Upper lobe of left lung (tissue), 6 donors: Measurements from ENCODE around the gene SLC6A3. TPM values are rescaled to one million over a fixed set of nuclear protein-coding genes. Genes with fewer than 3 reads are reported as not detected.

Experiments
- ATAC-seq, 2 donors: fragments of 200-7000 bp; cut with Tn5 transposase; one replicate each; pipeline ENCODE4 v1.9.1; 2022; ENCODE audit warnings: mild to moderate bottlenecking in 2 of 2, moderate library complexity in 2 of 2; ENCODE audit not compliant: low FRiP score in 2 of 2
- DNase-seq, 2 donors: peaks; one replicate each; pipeline ENCODE4 v3.0.0-alpha.2; 2019 to 2020
- H3K27ac ChIP-seq, 4 donors: fragments of 200-600 bp; sonication (generic); one replicate each; pipeline ENCODE4 v1.5.1; 2016 to 2019
- H3K27me3 ChIP-seq, 4 donors: fragments of 200-600 bp; sonication (generic); one replicate each; pipeline ENCODE4 v1.5.1; 2017 to 2019
- H3K36me3 ChIP-seq, 4 donors: fragments of 200-600 bp; sonication (generic); one replicate each; pipeline ENCODE4 v1.5.1; 2016 to 2019
- H3K4me1 ChIP-seq, 4 donors: fragments of 200-600 bp; sonication (generic); one replicate each; pipeline ENCODE4 v1.5.1; 2018 to 2019
- H3K4me3 ChIP-seq, 4 donors: fragments of 200-600 bp; sonication (generic); one replicate each; pipeline ENCODE4 v1.5.1; 2017 to 2019; ENCODE audit warnings: mild to moderate bottlenecking in 2 of 4, moderate library complexity in 1 of 4
- H3K9me3 ChIP-seq, 4 donors: fragments of 200-600 bp; sonication (generic); one replicate each; pipeline ENCODE4 v1.5.1; 2018 to 2019
- CTCF ChIP-seq, 6 experiments: fragments of 450-650 bp in 4 of 6; fragments of 200-600 bp in 2 of 6; sonication (generic) in 2 of 6; IDR thresholded peaks; one replicate each; pipeline ENCODE4 v1.5.1; 2016 to 2019; ENCODE audit warnings: antibody characterized with exemption in 6 of 6
- EP300 ChIP-seq, 4 donors: sonication (generic); formaldehyde crosslinking; IDR thresholded peaks; one replicate each; pipeline ENCODE4 v1.5.1; 2017; ENCODE audit warnings: antibody characterized with exemption in 4 of 4, control low read depth in 2 of 4
- POLR2A ChIP-seq, 4 donors: fragments of 450-650 bp; IDR thresholded peaks; one replicate each; pipeline ENCODE4 v1.5.1; 2016 to 2017; ENCODE audit warnings: antibody characterized with exemption in 4 of 4, mild to moderate bottlenecking in 2 of 4
- POLR2AphosphoS5 ChIP-seq, 2 donors: sonication (generic); formaldehyde crosslinking; IDR thresholded peaks; one replicate each; pipeline ENCODE4 v1.5.1; 2017; ENCODE audit warnings: antibody characterized with exemption in 2 of 2
- WGBS, 2 donors: methylation state at CpG; one replicate each; pipeline ENCODE4 v1.1.5; 2017 to 2018; 5-methylcytosine and 5-hydroxymethylcytosine counted together
- total RNA-seq, 6 donors: library from RNA; depleted of rRNA in 4 of 6; stranded (reverse); fragments of >200 nt in 4 of 6; gene quantifications; one replicate each; pipeline versions ENCODE4 v1.1.0 to v1.2.1, GENCODE V29; 2016 to 2021
- donor health status: DM: no; HTN: no; CAD: no; lungs with moderate emphysema.
- donor health status: DM: no; HTN: yes; CAD: no; lungs with severe emphysema.

SLC6A3 gene
- total RNA-seq, 6 donors from 2014 or later, result 0.15 to 1.2 (median 0.36) TPM; not detected in 2

- Histone ChIP-seq H3K36me3 (no peaks in the 10 kb centered on the region), H3K4me3 (no peak overlapping the region), H3K27me3 (no peaks in the 10 kb centered on the region), H3K9me3 (no peaks in the 10 kb centered on the region), H3K27ac (no peak overlapping the region), H3K4me1 (no peaks in the 10 kb centered on the region)
- ATAC-seq (no peak), DNase-seq (no peak)
- TF ChIP-seq POLR2A (IDR thresholded peaks at IDR 0.05), result no peak
- TF ChIP-seq POLR2AphosphoS5 (IDR thresholded peaks at IDR 0.05), result no peak
- TF ChIP-seq EP300 (IDR thresholded peaks at IDR 0.05), result no peak
- no peak for TF ChIP-seq CTCF (IDR thresholded peaks at IDR 0.05)
- 66 to 77% methylated on average over 6 to 7 of the region's 7 CpGs for WGBS, 2 donors
Measured at GRCh38 chr5:1370006-1370405, 75.2 kb downstream of the SLC6A3 start.

DNA sequence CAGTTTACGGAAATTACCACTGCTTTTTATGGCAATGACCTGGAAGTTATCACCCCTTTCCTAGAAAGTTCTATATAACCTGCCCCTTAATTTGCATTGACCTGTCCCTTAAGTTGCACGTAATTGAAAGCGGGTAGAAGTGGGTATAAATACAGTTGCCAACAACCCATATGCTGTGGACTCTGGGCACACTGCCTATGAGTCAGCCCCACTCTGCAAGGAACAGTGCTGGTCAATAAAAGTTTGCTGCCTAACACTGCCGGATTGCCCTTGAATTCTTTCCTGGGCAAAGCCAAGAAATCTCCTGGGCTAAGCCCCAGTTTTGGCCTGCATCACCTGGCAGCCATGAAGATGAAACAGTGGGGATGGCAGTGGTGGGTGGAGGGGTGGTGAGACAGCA is 76.5 kb downstream of the SLC6A3 start:
- no peak overlapping the region for H3K4me3 ChIP-seq
- no peak for ATAC-seq
- H3K36me3 ChIP-seq, result no peaks in the 10 kb centered on the region
- 83 to 86% methylated on average over 4 of the region's 4 CpGs for WGBS, 2 donors
- no peaks in the 10 kb centered on the region for H3K27me3 ChIP-seq
- TF ChIP-seq POLR2AphosphoS5 (IDR thresholded peaks at IDR 0.05) (no peak), POLR2A (IDR thresholded peaks at IDR 0.05) (no peak), CTCF (IDR thresholded peaks at IDR 0.05) (no peak), EP300 (IDR thresholded peaks at IDR 0.05) (no peak)
- no peak for DNase-seq
- no peaks in the 10 kb centered on the region for H3K4me1 ChIP-seq
- no peaks in the 10 kb centered on the region for H3K9me3 ChIP-seq
- H3K27ac ChIP-seq, result no peak overlapping the region

DNA sequence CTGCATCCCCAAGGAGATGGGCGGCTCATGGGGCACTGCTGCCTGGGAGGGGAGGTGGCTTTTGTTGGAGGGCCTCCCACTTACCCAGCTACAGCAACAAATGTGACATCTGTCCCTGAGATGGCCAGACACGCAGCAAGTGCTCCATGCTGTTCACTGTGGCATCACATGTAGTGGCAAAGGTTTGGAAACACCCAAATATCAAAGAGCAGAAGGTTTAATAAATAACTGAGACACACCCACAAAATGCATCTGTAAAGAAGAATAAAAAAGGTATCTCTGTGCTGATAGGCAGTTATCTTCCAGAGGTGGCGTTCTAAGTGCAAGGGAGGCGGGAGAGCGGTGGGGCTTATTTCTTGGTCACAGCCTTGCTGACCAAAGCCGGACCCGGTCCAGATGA is 77.0 kb downstream of the SLC6A3 start:
- Histone ChIP-seq H3K4me1 (no peaks in the 10 kb centered on the region), H3K36me3 (no peaks in the 10 kb centered on the region), H3K4me3 (no peak overlapping the region), H3K27ac (no peak overlapping the region), H3K27me3 (no peaks in the 10 kb centered on the region), H3K9me3 (no peaks in the 10 kb centered on the region)
- TF ChIP-seq CTCF (IDR thresholded peaks at IDR 0.05), result no peak
- TF ChIP-seq POLR2AphosphoS5 (IDR thresholded peaks at IDR 0.05), result no peak
- no peak for TF ChIP-seq EP300 (IDR thresholded peaks at IDR 0.05)
- no peak for TF ChIP-seq POLR2A (IDR thresholded peaks at IDR 0.05)
- no peak for ATAC-seq
- DNase-seq, result no peak
- 86 to 92% methylated on average over 7 of the region's 7 CpGs for WGBS, 2 donors

DNA sequence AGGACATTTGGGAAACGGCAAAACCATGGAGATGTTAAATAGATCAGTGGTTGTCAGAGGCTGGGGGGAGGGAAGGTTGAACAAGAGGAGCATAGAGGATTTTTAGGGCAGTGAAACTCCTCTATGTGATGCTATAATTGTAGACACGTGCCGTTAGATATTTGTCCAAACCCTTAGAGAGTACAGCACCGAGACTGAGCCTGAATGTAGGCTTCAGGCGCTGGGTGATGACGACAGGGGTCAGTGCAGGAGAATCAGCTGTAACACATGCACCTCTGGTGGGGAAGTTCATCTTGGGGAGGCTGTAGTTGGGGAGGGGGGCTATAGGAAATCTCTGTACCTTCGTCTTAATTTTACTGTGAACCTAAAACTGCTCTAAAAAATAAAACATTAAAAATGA is 78.1 kb downstream of the SLC6A3 start:
- DNase-seq (no peak), ATAC-seq (no peak)
- H3K27ac ChIP-seq, result no peak overlapping the region
- H3K4me1 ChIP-seq, result no peaks in the 10 kb centered on the region
- TF ChIP-seq CTCF (IDR thresholded peaks at IDR 0.05) (no peak), POLR2A (IDR thresholded peaks at IDR 0.05) (no peak), EP300 (IDR thresholded peaks at IDR 0.05) (no peak), POLR2AphosphoS5 (IDR thresholded peaks at IDR 0.05) (no peak)
- no peaks in the 10 kb centered on the region for H3K27me3 ChIP-seq
- no peaks in the 10 kb centered on the region for H3K36me3 ChIP-seq
- WGBS, 2 donors, result 56 to 78% methylated on average over 7 of the region's 7 CpGs
- no peak overlapping the region for H3K4me3 ChIP-seq
- no peaks in the 10 kb centered on the region for H3K9me3 ChIP-seq

- no peak overlapping the region for H3K4me3 ChIP-seq
- H3K9me3 ChIP-seq, result no peaks in the 10 kb centered on the region
- no peak for TF ChIP-seq EP300 (IDR thresholded peaks at IDR 0.05)
- TF ChIP-seq POLR2A (IDR thresholded peaks at IDR 0.05), result no peak
- TF ChIP-seq POLR2AphosphoS5 (IDR thresholded peaks at IDR 0.05), result no peak
- no peak for TF ChIP-seq CTCF (IDR thresholded peaks at IDR 0.05)
- 89 to 94% methylated on average over 14 of the region's 14 CpGs for WGBS, 2 donors
- no peaks in the 10 kb centered on the region for H3K36me3 ChIP-seq
- no peak for ATAC-seq
- no peak for DNase-seq
- H3K4me1 ChIP-seq, result no peaks in the 10 kb centered on the region
- no peaks in the 10 kb centered on the region for H3K27me3 ChIP-seq
- no peak overlapping the region for H3K27ac ChIP-seq
Measured at GRCh38 chr5:1366514-1366913, 78.7 kb downstream of the SLC6A3 start.
